Measurements from ENCODE around the gene NTM.

NTM gene

DNA sequence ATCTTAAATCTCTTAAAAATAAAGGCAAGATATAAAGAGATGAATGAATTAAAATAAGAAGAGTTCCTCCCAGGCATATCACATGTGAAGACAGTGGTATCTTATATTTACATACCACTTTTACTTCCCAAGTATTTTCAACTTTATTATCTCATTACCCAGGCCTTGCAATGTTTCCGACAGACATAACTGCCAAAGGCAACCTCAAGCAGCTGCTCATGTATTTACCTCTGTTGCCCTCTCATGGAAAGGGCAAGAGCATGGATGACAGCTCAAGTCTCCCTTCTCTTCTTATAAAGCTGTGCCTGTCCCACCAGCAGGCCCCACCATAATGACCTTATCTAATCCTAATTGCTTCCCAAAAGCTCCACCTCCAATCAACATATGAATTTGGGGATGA is 894.2 kb downstream of the NTM start:
- DNase-seq (ENCODE audit: low read depth) = no peak

GRCh38 chr11:132278801-132279574 is 908.6 kb downstream of the NTM start:
- DNase-seq (ENCODE audit: low read depth) = no peak

DNA sequence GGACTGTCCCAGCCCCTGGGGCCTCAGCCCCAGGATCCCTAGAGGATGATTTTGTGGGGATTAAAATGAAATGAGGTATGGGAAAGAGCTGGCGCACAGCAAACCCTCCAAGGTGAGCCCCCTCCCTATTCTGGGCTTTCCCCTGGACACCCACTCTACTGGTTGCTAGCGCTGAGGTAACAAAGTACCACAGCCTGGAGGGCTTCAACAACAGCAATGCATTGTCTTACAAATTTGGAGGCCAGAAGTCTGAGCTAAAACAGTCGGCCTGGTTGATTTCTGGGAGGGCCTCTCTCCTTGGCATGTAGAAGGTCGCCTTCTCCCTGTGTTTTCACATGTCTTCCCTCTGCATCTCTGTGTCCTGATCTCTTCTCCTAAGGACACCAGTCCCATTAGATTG is 913.6 kb downstream of the NTM start:
- no peak for DNase-seq (ENCODE audit: low read depth)

DNA sequence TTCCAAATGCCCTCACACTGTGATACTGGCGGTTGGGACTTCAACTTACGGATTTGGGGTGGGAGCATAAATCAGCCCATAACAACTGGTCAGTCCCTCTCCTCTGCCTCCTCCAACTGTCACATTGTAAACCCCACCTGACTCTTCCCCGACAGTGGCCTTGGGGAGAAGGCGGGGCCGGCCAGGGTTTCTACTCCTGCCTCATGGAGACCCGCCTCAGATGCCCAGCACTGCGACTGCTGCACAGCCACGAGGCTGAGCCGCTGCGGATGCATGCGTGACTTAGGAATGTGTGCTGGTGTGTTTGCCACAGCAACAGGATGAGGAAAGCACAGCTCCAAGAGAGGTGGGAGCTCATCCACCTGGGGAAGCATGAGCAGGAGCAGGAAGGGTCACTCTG is 914.2 kb downstream of the NTM start:
- DNase-seq (ENCODE audit: low read depth) = no peak

GRCh38 chr11:132285631-132286030 is 915.2 kb downstream of the NTM start:
- DNase-seq (ENCODE audit: low read depth) = no peak

GRCh38 chr11:132286106-132286505 is 915.7 kb downstream of the NTM start:
- DNase-seq (ENCODE audit: low read depth) = no peak

DNA sequence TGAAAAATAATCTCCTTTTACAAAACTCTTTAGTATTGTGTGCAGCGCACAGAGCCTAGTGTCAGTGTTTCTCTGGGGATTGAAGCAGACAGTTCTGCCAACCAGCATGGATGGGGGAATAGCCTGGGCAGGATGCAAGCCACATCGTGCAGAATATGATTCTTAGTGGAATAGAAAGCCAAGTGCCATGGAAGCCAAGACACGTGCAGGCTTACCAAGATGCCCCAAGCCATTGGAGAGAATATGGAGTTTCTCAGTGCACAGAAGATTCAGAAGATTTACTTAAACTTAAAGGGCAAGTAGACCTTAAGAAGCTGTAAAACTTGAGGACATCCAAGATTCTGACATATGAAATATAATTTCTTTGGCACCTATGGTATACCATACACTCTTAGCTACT is 917.6 kb downstream of the NTM start:
- DNase-seq (ENCODE audit: low read depth) = no peak

DNA sequence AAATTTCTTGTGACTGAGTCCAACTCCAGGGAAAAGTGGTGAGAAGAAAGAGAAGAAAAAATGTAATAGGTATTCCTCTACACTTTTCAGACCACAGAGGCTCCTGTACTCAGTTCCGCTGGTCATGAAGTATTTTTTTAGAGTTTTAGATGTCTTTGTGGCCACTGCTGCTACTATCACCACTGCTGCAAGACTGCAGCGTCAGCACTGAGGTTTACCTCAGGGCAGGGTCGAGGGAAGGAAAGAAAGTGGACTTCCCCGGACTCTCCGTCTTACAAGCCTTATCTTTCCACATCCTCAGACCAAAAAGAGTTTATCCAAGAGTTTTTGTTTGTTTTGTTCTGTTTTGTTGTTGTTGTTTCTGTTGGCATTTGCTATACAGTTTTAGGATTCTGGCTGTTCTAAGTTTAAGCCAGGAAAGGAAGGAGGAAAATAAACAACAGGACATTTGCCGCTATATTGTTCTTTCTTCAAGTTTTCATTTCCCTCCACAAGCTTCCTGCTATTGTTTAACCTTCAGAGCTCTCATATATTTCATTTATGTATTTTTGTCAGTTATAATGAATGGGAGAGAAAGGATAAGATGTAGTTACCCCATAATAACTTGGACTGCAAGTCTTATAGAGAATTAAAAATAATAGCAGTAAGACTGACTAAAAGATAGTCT is 919.3 kb downstream of the NTM start:
- no peak for DNase-seq (ENCODE audit: low read depth)

- DNase-seq (ENCODE audit: low read depth) = no peak
Measured at GRCh38 chr11:132293586-132293985, 923.2 kb downstream of the NTM start.

DNA sequence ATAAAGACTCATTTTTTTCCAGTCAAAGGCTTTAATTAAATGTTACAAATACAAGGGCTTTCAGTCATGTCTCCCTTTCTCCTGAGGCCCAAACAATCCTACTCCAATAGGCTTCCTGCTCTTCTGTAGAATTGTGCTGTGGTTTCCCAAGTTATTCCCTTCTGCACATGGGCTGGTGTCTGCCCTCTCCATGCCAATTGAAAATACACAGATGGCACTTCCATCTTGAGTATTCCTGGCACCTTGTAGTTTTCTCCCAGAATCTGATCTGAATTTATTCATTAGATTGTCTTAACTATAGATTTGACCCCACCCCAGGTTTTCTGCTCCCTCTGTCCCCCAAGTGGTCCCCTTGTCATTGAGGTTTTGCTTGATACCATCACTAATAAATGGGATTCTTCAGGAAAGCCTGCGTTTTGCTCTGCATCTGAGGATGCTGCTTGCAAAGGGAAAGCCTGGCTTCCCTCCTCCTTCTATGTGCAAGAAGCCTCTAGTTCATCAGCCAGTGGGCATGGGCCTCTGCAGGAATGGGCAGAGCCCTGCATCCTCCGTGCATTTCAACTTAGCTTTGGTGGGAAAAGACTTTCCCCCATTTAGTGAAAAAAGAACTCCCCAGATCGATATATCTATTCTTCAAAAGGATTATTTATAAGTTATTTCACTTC is 926.7 kb downstream of the NTM start:
- no peak for DNase-seq (ENCODE audit: low read depth)

- DNase-seq (ENCODE audit: low read depth) = no peak
Measured at GRCh38 chr11:132298357-132298756, 927.9 kb downstream of the NTM start.

DNA sequence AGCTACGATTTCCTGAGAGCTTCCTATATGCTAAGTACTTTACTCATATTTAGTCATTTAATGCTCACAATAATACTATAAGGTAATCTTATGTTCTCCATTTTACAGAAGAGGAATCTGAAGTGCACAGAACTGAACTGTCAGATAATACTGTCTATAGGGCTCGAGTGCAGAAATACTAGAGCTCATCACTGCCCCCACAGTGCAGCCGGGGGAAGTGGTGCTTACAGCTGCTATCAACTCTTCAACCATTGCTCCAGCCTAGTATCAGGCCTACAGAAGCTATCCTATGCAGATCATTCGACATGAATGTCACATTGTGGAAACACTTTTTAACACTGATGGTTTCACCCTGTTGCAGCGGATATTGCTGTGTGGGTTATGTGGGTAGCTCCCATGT is 929.9 kb downstream of the NTM start:
- no peak for DNase-seq (ENCODE audit: low read depth)

DNA sequence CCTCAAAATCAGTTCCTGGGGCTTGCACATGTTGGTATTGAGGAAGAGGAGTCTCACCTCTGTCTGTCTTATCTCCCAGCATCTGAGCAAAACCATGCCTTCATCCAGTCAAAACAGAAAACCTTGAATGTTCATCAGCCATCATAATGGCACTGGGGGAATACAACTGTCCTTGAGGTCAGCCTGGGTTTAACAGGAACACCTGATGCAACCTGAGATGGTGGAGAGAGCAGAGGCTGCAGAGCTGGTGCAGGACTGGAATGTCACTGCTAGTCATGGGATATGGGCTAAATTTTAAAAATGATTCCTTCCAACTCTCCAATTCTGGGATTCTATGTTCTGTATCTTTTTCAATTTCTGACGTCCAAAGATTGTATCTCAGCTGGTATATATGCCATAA is 931.0 kb downstream of the NTM start:
- DNase-seq (ENCODE audit: low read depth) = no peak

DNA sequence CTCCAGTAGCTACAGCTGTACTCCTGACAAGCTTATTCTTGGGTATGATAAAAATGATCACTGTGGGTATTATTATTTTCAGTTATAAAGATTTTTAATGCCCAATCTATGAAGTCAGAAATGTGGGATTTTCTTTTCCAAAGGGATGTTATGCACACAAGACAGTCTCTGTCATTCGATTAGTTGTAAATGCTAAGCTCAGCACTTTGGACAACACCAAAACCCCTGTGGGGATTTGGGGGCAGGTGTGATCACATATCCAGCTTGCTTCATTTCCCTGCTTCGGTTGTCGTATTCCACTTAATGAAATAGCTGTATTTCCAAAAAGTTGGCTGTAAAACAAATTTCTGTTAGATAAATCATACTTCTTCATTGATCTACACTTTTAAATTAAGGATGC is 931.5 kb downstream of the NTM start:
- DNase-seq (ENCODE audit: low read depth) = no peak

DNA sequence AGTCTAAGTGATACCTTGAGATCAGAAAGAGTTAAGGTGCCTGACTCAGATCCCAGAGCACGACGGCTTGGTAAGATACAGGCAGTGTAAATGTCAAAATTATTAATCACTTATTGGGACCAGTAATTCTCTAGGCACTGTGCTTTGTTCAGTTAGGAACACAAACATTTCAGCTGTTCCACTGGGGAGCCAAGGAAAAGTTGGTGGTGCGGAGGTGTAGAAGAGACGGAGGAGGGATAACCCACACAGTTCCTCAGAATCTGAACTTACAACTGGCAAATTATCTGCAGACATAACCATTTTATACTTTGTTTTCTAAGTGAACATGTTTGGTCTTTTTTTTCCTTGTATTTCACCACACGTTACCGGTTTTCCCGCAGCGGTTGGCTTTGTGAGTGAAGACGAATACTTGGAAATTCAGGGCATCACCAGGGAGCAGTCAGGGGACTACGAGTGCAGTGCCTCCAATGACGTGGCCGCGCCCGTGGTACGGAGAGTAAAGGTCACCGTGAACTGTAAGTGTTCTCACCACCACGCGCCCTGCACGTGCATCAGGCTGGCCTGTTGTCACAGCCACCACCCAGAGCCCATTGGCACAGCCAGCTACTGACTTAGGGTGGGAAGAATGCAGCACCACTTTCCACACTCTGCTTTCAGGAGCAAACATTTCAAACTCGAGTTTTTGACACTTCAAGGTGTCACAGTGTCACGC is 937.0 kb downstream of the NTM start:
- no peak for DNase-seq (ENCODE audit: low read depth)

GRCh38 chr11:132310390-132311375 is 940.3 kb downstream of the NTM start:
- no peak for DNase-seq (ENCODE audit: low read depth)

DNA sequence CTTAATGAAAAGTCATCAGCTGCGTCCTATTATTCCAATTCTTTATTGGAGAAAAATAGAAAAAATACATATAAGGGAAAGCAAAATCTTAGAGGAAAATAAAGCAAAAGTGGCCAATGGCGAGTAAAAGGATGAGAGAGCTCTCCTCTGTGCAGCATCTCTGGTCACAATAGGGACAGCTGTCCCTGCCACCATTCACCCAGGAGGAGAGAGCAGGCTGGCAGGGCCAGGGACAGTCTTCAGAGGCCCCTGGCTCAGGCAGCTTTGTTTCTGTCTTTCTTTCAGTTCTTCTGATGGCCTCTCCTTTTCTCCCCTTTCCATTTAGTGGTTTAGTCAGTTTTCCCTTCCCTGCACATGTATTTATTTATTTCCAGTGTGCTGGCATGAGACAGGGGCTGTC is 941.3 kb downstream of the NTM start:
- no peak for DNase-seq (ENCODE audit: low read depth)

DNA sequence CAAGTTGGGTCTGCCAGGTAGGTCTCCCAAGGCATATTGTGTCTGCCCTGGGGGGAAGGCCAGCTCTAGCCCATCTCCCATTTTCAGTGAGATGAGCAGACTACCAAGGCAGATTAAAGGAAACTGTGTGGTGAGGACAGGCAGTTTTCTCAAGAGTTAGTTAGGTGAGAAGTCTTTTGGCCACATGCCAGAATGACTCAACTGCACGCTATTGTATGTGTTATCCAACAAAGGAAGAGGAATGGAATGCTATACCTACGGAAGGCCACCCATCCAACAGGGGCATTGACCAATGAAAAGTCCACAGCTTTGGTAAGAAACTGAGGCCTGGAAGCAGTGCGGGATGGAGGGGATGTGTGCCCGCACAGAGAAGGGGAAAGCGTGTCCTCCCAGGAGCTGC is 941.7 kb downstream of the NTM start:
- no peak for DNase-seq (ENCODE audit: low read depth)

DNA sequence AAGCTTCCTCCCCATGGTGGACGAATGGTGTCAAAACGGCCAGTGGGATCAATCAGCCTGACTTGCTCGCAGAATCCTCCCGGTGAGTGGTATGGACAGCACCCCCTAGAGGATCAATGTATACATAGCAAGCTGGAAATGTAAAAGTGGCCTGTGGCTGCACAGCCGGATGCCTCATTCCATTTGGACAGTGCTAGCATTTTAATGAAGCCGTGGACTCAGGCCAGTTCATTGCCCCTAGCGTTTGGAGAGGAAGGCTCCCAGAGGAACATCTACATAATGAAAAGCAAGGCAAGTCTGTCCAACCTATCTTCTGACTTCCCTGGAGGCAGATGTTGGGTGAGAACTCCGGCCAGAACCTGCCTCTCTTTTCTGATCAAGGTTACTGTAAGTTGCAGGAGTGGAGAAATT is 942.3 kb downstream of the NTM start:
- DNase-seq (ENCODE audit: low read depth) = no peak

- DNase-seq (ENCODE audit: low read depth) = no peak
Measured at GRCh38 chr11:132314911-132315455, 944.6 kb downstream of the NTM start.

GRCh38 chr11:132315696-132316095 is 945.3 kb downstream of the NTM start:
- DNase-seq (ENCODE audit: low read depth) = no peak

Data from stimulated activated CD8-positive, alpha-beta memory T cell treated with anti-CD3 and anti-CD28 coated beads, Interleukin-12 subunit alpha, Interleukin-12 subunit beta, amount 100 ng/mL, for 4 hours (primary cell).